ENCODE data around the gene ST6GALNAC1.
"Not testable (repeated sequence)": the region's sequence is repeated elsewhere in the genome, so short reads cannot be mapped to it uniquely, and the experiment has no call there.

The ST6GALNAC1 gene

DNA sequence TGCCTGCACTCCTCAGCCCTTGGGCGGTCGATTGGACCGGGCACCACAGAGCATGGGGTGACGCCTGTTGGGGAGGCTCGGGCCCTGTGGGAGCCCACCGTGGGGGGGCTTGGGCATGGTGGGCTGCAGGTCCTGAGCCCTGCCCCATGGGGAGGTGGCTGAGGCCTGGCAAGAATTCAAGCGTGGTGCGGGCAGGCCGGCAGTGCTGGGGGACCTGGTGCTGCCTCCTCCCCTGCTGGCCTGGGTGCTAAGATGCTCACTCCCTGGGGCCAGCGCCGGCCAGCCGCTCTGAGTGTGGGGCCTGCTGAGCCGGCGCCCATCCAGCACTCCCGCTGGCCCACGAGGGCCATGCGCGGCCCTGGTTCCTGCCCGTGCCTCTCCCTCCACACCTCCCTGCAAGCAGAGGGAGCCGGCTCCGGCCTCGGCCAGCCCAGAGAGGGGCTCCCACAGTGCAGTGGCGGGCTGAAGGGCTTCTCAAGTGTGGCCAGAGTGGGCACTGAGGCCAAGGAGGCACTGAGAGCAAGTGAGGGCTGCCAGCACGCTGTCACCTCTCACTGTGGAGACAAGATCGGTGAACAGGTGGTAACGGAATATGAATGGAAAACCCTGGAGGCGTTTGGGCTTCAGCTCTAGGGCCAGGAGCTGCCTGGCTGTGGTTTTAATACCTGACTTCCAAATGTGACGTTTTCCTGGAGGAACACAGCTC is 28.5 kb downstream of the ST6GALNAC1 start:
- H3K4me3 ChIP-seq (ENCODE audit: low read depth, low read length) = no peak overlapping the region

DNA sequence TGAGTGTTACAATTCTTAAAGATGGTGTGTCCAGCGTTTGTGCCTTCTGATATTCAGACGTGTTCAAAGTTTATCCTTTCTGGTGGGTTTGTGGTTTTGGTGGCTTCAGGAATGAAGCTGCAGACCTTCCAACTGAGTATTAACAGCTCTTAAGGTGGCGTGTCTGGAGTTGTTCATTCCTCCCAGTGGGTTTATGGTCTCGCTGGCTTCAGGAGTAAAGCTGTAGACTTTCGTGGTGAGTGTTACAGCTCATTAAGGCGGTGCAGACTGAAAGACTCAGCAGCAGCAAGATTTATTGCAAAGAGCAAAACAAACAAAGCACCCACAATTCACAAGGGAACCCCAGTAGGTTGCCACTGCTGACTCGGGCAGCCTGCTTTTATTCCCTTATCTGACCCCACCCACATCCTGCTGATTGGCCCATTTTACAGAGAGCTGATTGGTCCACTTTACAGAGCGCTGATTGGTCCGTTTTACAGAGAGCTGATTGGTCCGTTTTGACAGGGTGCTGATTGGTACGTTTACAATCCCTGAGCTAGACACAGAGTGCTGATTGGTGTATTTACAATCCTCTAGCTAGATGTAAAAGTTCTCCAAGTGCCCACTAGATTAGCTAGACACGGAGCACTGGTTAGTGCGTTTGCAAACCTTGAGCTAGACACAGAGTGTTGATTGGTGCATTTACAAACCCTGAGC is 29.3 kb downstream of the ST6GALNAC1 start:
- not testable (repeated sequence) for H3K4me3 ChIP-seq (ENCODE audit: low read depth, low read length)

- no peak overlapping the region for H3K4me3 ChIP-seq (ENCODE audit: low read depth, low read length)
These were observed 30.3 kb downstream of the ST6GALNAC1 start for GRCh38 chr17:76612977-76613851.

DNA sequence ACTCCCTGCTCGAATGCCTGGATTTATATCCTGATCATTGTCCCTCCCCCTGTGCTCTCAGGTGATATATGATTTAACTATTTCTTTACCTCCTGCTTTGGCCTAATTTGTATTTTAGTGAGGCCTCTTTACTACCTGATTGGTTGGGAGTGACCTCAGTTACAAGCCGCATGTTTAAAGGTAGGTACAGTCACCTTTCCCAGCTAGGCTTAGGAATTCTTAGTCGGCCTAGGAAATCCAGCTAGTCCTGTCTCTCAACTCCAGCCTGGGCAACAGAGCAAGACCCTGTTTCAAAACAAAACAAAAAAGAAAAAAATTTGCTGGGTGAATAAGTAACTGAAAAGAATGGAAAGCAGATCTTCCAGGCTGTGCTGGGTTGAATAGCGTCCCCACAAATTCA is 31.1 kb downstream of the ST6GALNAC1 start:
- no peak overlapping the region for H3K4me3 ChIP-seq (ENCODE audit: low read depth, low read length)

DNA sequence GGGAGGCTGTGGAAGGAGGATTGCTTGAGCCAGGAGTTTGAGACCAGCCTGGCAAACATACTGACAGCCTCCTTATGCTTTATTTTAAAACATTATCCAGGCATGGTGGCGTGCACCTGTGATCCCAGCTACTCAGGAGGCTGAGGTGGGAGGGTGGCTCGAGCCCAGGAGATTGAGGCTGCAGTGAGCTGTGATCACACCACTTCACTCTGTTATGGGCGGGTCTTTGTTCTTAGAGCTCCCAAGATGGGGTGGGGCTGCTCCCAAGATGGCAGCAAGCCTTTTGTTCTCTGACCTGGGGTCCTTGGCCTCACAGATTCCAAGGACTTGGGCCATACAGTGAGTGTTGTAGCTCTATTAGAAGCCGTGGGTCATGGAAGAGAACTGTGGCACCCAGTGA is 31.8 kb downstream of the ST6GALNAC1 start:
- H3K4me3 ChIP-seq (ENCODE audit: low read depth, low read length) = no peak overlapping the region

GRCh38 chr17:76611080-76611749 is 32.3 kb downstream of the ST6GALNAC1 start:
- not testable (repeated sequence) for H3K4me3 ChIP-seq (ENCODE audit: low read depth, low read length)

DNA sequence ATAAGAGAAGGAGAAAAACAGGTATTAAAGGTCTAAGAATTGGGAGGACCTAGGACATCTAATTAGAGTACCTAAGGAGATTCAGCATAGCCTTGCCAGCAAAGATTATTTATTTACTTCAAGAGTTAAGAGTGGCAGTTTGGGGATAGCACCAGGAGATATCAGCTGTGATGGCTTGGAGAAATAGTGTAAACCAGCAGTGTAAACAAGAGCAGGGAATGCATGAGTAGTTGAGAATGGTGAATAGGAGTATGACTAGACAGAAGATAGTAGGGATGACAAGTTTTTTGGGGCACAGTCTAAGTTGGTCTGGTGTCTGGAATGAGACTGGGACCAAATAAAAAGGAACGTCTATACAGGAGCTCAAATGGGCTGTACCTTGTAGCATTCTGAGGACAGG is 36.9 kb downstream of the ST6GALNAC1 start:
- H3K4me3 ChIP-seq (ENCODE audit: low read depth, low read length) = not testable (repeated sequence)

- H3K4me3 ChIP-seq (ENCODE audit: low read depth, low read length) = no peak overlapping the region
These were observed 42.5 kb downstream of the ST6GALNAC1 start for GRCh38 chr17:76601065-76601464.

DNA sequence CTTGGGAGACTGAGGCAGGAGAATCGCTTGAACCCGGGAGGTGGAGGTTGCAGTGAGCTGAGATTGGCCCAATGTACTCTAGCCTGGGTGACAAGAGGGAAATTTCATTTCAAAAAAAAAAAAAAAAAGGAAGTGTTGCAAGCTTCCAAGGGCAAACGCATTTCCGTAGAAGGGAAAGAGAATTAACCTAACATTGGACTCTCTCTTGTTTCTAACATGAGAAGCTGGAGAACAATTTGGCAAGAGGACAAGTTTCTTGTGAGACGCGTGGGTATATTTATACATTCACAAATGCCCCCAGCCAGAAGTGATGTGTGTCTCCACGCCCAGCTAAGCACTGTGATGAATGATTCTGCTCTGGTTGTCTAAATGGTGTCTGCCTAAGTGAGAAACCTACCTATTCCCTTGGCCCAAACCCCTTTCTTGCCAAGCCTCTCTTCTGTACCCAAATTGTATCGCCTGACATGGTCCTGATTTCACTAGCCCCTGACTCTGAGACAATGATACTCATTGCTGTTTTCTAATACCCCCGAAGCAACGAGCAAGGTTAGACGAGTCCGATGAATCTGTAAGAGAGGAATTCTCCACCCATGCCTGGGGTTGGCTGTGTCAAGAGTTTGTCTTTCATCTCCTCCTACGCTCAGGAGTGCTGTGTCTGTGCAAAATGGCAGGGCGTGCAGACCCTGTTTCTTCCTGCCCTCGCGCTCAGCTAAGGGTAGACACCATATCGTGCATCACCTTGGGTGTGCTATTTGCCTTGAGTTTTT is 43.7 kb downstream of the ST6GALNAC1 start:
- no peak overlapping the region for H3K4me3 ChIP-seq (ENCODE audit: low read depth, low read length)

DNA sequence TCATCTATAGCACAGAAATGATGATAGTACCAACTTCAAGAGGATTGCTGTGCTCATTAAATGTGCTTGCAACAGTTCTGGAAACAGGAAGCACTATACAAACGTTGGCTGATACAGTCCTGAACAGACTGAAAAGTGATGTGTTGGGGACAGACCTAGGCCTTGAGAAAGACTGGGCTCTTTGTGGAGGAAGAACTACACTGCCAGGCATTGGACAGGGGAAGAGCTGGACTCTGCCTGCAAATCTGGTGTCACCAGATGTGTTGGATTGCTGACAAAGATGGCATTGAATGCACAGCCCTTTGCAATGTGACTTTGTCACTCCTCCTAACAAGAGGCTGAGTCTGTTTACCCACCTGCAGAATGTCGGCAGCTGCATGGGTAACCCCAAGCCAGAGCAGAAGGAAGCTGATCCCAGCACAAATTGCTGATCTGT is 45.5 kb downstream of the ST6GALNAC1 start:
- H3K4me3 ChIP-seq (ENCODE audit: low read depth, low read length) = no peak overlapping the region

- H3K4me3 ChIP-seq (ENCODE audit: low read depth, low read length) = no peak overlapping the region
These were observed 46.2 kb downstream of the ST6GALNAC1 start for GRCh38 chr17:76597156-76598003.

GRCh38 chr17:76594690-76595089 is 48.9 kb downstream of the ST6GALNAC1 start:
- H3K4me3 ChIP-seq (ENCODE audit: low read depth, low read length) = no peak overlapping the region

- H3K4me3 ChIP-seq (ENCODE audit: low read depth, low read length) = no peak overlapping the region
These were observed 49.6 kb downstream of the ST6GALNAC1 start for GRCh38 chr17:76593959-76594358.

DNA sequence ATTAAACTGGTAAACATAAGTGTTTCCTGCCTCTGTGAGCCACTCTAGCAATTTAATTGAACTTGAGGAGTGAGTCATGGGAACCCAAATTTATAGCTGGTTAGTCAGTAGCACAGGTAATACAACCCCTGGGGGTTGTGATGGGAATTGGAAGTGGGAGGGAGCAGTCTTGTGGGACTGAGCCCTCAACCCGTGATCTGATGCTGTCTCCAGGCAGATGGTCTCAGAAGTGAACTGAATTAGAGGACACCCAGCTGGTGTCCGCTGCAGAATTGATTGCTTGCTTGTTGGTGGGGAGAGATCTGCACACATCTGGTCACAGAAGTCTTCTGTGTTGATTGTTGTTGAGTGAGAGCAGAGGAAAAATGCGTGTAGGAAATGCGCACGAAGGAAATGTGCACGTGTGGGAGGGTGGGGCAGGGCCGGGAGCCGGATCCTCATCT is 50.2 kb downstream of the ST6GALNAC1 start:
- no peak overlapping the region for H3K4me3 ChIP-seq (ENCODE audit: low read depth, low read length)

- H3K4me3 ChIP-seq (ENCODE audit: low read depth, low read length) = no peak overlapping the region
These were observed 55.4 kb downstream of the ST6GALNAC1 start for GRCh38 chr17:76588182-76588581.

DNA sequence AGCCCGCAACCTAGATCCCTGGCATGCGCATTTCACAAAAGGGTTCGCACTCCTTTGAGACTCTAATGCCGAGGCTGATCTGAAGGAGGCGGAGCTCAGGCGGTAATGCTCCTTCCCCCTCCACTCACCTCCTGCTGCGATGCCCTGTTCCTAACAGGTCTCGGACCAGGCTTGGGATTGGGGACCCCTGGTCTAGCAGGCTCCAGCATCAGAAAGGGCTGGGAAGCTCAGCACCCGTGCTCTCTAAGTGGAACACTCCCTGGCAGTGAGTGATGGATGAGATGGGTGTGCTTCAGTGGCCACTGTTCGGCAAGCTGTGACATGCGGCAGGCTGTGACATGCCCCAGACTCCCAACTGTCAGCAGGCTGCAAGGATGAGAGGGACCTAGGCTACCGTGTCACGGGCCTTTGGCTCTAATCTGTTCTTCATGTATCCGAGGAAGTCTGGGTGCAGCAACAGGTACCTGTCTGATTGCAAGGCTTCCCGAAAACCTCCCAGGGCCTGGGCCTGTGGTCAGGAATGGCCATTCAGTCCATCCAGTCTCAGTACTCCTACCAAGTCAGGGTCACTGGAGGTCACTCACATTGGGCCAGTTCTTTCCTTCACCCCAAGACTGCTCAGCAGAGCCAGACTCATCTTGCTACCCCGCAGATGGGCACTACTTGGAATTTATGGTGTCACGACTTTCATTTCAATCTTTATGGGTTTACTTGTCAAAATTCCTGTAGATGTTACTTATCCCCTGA is 56.6 kb downstream of the ST6GALNAC1 start:
- H3K4me3 ChIP-seq (ENCODE audit: low read depth, low read length) = no peak overlapping the region

DNA sequence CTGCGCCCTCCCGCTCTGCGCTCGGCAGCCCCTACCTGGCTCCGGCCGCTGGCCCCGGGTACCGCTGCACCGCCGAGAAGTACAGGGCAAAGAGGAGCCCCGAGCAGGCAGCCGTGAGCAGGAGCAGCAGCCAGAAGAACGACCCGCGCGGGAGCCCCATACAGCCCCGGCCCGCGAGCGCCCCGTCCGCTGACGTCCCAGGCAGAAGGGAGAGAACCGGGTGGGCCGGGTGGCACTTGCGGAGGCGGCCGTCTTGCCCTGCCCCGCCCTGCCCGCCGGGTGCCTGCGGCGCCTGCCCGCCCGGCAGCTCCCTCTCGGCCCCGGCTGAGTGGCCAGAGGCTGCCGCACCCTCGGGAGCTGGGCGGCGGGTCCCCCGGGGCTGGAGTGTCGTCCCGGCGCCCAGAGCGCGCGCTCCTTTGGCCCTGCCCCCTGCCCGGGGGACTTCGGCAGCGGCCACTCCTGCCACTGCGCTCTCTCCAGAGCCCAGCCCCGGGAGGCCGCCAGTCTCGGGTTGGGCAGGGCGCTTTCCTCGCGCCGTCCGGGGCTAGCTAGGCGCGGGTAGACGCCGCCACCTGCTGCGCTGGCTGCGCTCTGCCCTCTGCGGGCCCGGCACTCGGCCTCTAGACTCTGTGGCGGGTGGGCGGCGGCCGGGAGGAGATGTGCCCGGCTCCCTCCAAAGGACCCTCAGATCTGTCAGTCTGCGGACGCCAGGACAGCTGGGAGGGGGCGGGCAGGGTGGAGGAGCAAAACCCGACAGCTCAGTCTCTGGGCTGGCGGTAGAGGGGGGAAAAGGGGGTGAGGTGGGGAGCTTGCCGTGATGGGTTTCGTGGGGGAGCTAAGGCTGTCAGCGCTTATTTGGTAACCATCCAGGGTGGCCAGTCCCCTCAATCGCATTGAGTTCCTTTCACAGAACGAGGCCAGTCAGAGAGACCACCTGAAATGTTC is 57.6 kb downstream of the ST6GALNAC1 start, which contains the start of gene ST6GALNAC2:
ST6GALNAC2 (minus strand) TSS at position 212 of the 945 bp plus-strand sequence; CDS start at position 160, 52 bp downstream.
- H3K4me3 ChIP-seq (ENCODE audit: low read depth, low read length) = peak within 1 kb of the TSS; percentile 31
